ENCODE data around the gene LRCH1.
A peak's percentile ranks its signal among the peaks of the same experiment; 100 is the strongest.

Gene LRCH1

GRCh38 chr13:46796515-46797474 is 243.8 kb downstream of the LRCH1 start, which contains the start of gene ESD:
ESD (minus strand) TSS chr13:46797161; CDS start chr13:46791413, 5,748 bp downstream.
- DNase-seq (ENCODE audit: low read depth, low spot score) = peak; percentile 88
- peak within 1 kb of the TSS; percentile 91 for H3K4me3 ChIP-seq (ENCODE audit: low read length)

- DNase-seq (ENCODE audit: low read depth, low spot score) = no peak
- peak overlapping the region; percentile 91 for H3K4me3 ChIP-seq (ENCODE audit: low read length)
Measured at GRCh38 chr13:46797501-46798237, 244.7 kb downstream of the LRCH1 start.

- no peak overlapping the region for H3K4me3 ChIP-seq (ENCODE audit: low read length)
- DNase-seq (ENCODE audit: low read depth, low spot score) = no peak
Measured at GRCh38 chr13:46799139-46799538, 246.2 kb downstream of the LRCH1 start.

- no peak for DNase-seq (ENCODE audit: low read depth, low spot score)
- no peak overlapping the region for H3K4me3 ChIP-seq (ENCODE audit: low read length)
Measured at GRCh38 chr13:46801858-46802257, 248.9 kb downstream of the LRCH1 start.

Data from Jurkat, Clone E6-1 (cell line).